HEK293 (cell line): ENCODE results near the gene IGSF21.

ENCODE experiments used
- CTCF ChIA-PET: fragments of 350-600 bp; formaldehyde crosslinking; extraction: SDS; loops from one replicate; lab custom pipeline; 2021; ENCODE audit warnings: antibody characterized with exemption; lab: Yijun Ruan, JAX
- POLR2A ChIA-PET: fragments of 300-600 bp; formaldehyde crosslinking; extraction: SDS; loops from one replicate; lab custom pipeline; 2020; ENCODE audit warnings: antibody characterized with exemption, inconsistent platforms; lab: Yijun Ruan, JAX
- H3K27ac ChIP-seq: fragments of 200-500 bp; sonication (Bioruptor generic); 2 replicates; pipeline ENCODE4 v1.5.1; 2014; ENCODE audit warnings: low read depth, low read length, control low read depth, inconsistent platforms; ENCODE audit errors: extremely low read depth
- H3K36me3 ChIP-seq, 2 experiments: fragments of 200-500 bp in 1 of 2; sonication (Bioruptor generic) in 1 of 2; 1 replicate in 1 of 2; 2 replicates in 1 of 2; pipeline ENCODE4 v1.5.1; 2014 to 2017; ENCODE audit warnings: inconsistent platforms in 2 of 2, low read length in 2 of 2; ENCODE audit not compliant: control insufficient read depth in 2 of 2, insufficient read depth in 1 of 2
- H3K4me1 ChIP-seq: fragments of 200-500 bp; sonication (Bioruptor generic); 2 replicates; pipeline ENCODE4 v1.5.1; 2014; ENCODE audit warnings: mild to moderate bottlenecking, low read length, inconsistent platforms; ENCODE audit not compliant: control insufficient read depth, insufficient read depth
- H3K4me3 ChIP-seq: 2 replicates; pipeline ENCODE4 v1.5.1; 2011; ENCODE audit warnings: low read depth, mild to moderate bottlenecking, control low read depth, low read length, moderate library complexity
- H3K9me3 ChIP-seq: fragments of 200-500 bp; sonication (Bioruptor generic); 2 replicates; pipeline ENCODE4 v1.5.1; 2014; ENCODE audit warnings: low read depth, low read length, inconsistent platforms; ENCODE audit not compliant: control insufficient read depth, insufficient read depth
- EGR2 ChIP-seq: fragments of 450-650 bp; formaldehyde crosslinking; IDR thresholded peaks from 2 replicates; pipeline ENCODE4 v1.5.1; 2016; ENCODE audit warnings: low read depth, missing biosample characterization, missing genetic modification characterization
- GLIS1 ChIP-seq: fragments of 450-650 bp; formaldehyde crosslinking; IDR thresholded peaks from 2 replicates; pipeline ENCODE4 v1.5.1; 2016; ENCODE audit warnings: missing biosample characterization, missing genetic modification characterization
- KLF16 ChIP-seq: fragments of 450-650 bp; formaldehyde crosslinking; IDR thresholded peaks from 2 replicates; pipeline ENCODE4 v1.5.1; 2017; ENCODE audit warnings: missing biosample characterization, missing genetic modification characterization
- WT1 ChIP-seq: fragments of 450-650 bp; formaldehyde crosslinking; IDR thresholded peaks from 2 replicates; pipeline ENCODE4 v1.5.1; 2016; ENCODE audit warnings: missing biosample characterization, missing genetic modification characterization
- ZIC2 ChIP-seq: fragments of 450-650 bp; formaldehyde crosslinking; IDR thresholded peaks from 2 replicates; pipeline ENCODE4 v1.5.1; 2016; ENCODE audit warnings: missing biosample characterization, missing genetic modification characterization
- ZNF416 ChIP-seq: fragments of 450-650 bp; formaldehyde crosslinking; IDR thresholded peaks from 2 replicates; pipeline ENCODE4 v1.5.1; 2016; ENCODE audit warnings: missing biosample characterization, missing genetic modification characterization
- ZNF423 ChIP-seq: fragments of 450-650 bp; formaldehyde crosslinking; IDR thresholded peaks from 2 replicates; pipeline ENCODE4 v1.5.1; 2016; ENCODE audit warnings: missing biosample characterization, missing genetic modification characterization
- ZNF510 ChIP-seq: fragments of 450-650 bp; formaldehyde crosslinking; IDR thresholded peaks from 2 replicates; pipeline ENCODE4 v1.5.1; 2018; ENCODE audit warnings: mild to moderate bottlenecking, missing genetic modification characterization, missing biosample characterization; ENCODE audit not compliant: insufficient replicate concordance
- ZNF544 ChIP-seq: fragments of 450-650 bp; formaldehyde crosslinking; IDR thresholded peaks from 2 replicates; pipeline ENCODE4 v1.5.0; 2017; ENCODE audit warnings: missing biosample characterization, missing genetic modification characterization
- ZNF600 ChIP-seq: fragments of 450-650 bp; formaldehyde crosslinking; IDR thresholded peaks from 2 replicates; pipeline ENCODE4 v1.5.1; 2016; ENCODE audit warnings: missing biosample characterization, missing genetic modification characterization
- ZNF692 ChIP-seq: fragments of 450-650 bp; formaldehyde crosslinking; IDR thresholded peaks from 2 replicates; pipeline ENCODE4 v1.5.1; 2016; ENCODE audit warnings: missing biosample characterization, missing genetic modification characterization
- ZNF768 ChIP-seq: fragments of 450-650 bp; formaldehyde crosslinking; IDR thresholded peaks from 2 replicates; pipeline ENCODE4 v1.5.1; 2018; ENCODE audit warnings: missing biosample characterization, mild to moderate bottlenecking, missing genetic modification characterization
- TF ChIP-seq, protein P1 (sequence below): fragments of 450-650 bp; formaldehyde crosslinking; IDR thresholded peaks from 2 replicates; pipeline ENCODE4 v1.5.1; 2016; ENCODE audit warnings: missing biosample characterization, missing genetic modification characterization
- TF ChIP-seq, protein P2 (sequence below): fragments of 450-650 bp; formaldehyde crosslinking; IDR thresholded peaks from 2 replicates; pipeline ENCODE4 v1.5.1; 2017; ENCODE audit warnings: missing biosample characterization, mild to moderate bottlenecking, missing genetic modification characterization, moderate library complexity
- TF ChIP-seq, protein P3 (sequence below): fragments of 450-650 bp; formaldehyde crosslinking; IDR thresholded peaks from 2 replicates; pipeline ENCODE4 v1.5.1; 2016; ENCODE audit warnings: missing biosample characterization, missing genetic modification characterization

IGSF21 gene

DNA sequence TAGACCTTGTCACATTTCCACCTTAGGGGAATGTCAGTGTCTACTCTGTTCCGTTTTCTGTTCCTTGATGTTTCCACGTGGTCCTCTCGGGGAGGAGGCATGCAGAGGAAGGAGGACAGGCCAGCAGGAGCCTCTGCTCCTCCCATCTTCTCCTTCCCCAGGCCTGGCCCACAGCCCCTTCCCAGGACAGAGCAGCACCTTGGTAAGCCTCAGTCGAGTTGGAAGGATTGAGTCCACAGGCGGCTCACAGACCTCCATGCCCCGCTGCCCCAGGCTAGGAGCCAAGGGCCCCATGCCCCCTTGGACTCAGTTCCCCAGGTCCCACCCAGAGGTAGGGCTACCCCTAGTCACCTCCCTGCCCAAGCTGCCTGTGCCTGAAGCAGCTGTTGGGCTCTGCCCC lies 36.5 kb downstream of the IGSF21 start:
- Histone ChIP-seq H3K27ac (no peak overlapping the region), H3K4me3 (no peak overlapping the region), H3K4me1 (no peaks in the 10 kb centered on the region), H3K36me3 (no peaks in the 10 kb centered on the region), H3K9me3 (no peaks in the 10 kb centered on the region)
- CTCF ChIA-PET, result no interaction called here
- POLR2A ChIA-PET, result no interaction called here
- TF ChIP-seq WT1 (tag by site-specific recombination) (no peak), ZNF544 (no peak), ZNF510 (tag by site-specific recombination) (no peak), ZIC2 (tag by site-specific recombination) (no peak), ZNF692 (no peak), ZNF416 (tag by site-specific recombination) (no peak), KLF16 (tag by site-specific recombination) (no peak)

GRCh38 chr1:18144916-18145647 lies 37.5 kb downstream of the IGSF21 start:
- H3K27ac ChIP-seq, result no peak overlapping the region
- H3K36me3 ChIP-seq, result no peaks in the 10 kb centered on the region
- POLR2A ChIA-PET, result no interaction called here
- H3K4me1 ChIP-seq, result no peaks in the 10 kb centered on the region
- TF ChIP-seq, protein P1, sequence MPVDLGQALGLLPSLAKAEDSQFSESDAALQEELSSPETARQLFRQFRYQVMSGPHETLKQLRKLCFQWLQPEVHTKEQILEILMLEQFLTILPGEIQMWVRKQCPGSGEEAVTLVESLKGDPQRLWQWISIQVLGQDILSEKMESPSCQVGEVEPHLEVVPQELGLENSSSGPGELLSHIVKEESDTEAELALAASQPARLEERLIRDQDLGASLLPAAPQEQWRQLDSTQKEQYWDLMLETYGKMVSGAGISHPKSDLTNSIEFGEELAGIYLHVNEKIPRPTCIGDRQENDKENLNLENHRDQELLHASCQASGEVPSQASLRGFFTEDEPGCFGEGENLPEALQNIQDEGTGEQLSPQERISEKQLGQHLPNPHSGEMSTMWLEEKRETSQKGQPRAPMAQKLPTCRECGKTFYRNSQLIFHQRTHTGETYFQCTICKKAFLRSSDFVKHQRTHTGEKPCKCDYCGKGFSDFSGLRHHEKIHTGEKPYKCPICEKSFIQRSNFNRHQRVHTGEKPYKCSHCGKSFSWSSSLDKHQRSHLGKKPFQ (tag by site-specific recombination), result peak; percentile 92
- no peak for TF ChIP-seq WT1 (tag by site-specific recombination)
- TF ChIP-seq, all 188 proteins: peak for 1
- no peak overlapping the region for H3K4me3 ChIP-seq
- CTCF ChIA-PET, result no interaction called here
- no peaks in the 10 kb centered on the region for H3K9me3 ChIP-seq

DNA sequence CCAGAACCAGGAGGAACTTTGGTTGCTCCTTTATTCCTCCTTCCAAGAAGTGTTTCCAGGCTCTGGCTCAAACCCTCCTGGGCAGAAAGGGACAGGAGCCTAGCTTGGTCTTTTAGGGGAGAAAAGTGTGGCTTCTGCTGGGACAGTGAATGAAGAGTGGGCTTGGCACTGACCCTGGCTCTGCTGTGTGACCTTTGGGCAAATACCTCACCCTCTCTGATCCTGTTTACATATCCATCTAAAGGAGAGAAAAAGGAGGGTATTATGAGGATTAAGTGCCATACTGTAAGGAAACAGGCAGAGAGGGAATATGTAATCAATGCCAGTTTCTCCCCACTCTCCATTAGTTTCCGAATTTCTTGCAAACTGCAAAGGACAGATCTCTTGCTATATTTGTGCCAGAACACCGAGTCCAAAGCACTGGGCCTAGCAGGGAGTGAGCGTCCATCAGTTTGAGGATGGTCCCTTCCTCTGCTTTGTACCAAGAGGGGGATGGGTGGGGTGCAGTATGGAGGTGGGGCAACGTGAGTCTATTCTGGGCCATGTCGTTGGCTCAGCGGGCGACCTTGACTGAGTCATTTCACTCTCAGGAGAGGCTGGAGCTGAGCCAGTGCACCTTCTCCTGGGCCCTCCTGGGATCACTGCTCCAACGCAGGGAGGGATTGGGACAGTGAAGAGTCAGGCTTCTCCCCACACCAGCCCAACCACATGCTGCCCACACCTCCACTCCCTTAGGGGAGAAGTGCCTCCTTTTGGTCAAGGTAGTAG lies 38.4 kb downstream of the IGSF21 start:
- H3K4me1 ChIP-seq, result no peaks in the 10 kb centered on the region
- ChIA-PET POLR2A (no interaction called here), CTCF (no interaction called here)
- TF ChIP-seq ZNF600 (tag by site-specific recombination) (0 out of 2 replicates have a peak, but pooled peaks have one; percentile 30), ZIC2 (tag by site-specific recombination) (no peak; the same call in 1 of the 2 replicates), ZNF423 (peak; percentile 52; the same call in 1 of the 2 replicates), GLIS1 (tag by site-specific recombination) (peak; percentile 22; the same call in 1 of the 2 replicates), ZNF768 (tag by site-specific recombination) (peak; percentile 79), EGR2 (tag by site-specific recombination) (peak; percentile 48)
- TF ChIP-seq, protein P2, sequence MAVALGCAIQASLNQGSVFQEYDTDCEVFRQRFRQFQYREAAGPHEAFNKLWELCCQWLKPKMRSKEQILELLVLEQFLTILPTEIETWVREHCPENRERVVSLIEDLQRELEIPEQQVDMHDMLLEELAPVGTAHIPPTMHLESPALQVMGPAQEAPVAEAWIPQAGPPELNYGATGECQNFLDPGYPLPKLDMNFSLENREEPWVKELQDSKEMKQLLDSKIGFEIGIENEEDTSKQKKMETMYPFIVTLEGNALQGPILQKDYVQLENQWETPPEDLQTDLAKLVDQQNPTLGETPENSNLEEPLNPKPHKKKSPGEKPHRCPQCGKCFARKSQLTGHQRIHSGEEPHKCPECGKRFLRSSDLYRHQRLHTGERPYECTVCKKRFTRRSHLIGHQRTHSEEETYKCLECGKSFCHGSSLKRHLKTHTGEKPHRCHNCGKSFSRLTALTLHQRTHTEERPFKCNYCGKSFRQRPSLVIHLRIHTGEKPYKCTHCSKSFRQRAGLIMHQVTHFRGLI (tag by site-specific recombination), result peak; percentile 77
- TF ChIP-seq, protein P3, sequence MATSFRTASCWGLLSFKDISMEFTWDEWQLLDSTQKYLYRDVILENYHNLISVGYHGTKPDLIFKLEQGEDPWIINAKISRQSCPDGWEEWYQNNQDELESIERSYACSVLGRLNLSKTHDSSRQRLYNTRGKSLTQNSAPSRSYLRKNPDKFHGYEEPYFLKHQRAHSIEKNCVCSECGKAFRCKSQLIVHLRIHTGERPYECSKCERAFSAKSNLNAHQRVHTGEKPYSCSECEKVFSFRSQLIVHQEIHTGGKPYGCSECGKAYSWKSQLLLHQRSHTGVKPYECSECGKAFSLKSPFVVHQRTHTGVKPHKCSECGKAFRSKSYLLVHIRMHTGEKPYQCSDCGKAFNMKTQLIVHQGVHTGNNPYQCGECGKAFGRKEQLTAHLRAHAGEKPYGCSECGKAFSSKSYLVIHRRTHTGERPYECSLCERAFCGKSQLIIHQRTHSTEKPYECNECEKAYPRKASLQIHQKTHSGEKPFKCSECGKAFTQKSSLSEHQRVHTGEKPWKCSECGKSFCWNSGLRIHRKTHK (tag by site-specific recombination), result no peak
- no peak overlapping the region for H3K27ac ChIP-seq
- no peaks in the 10 kb centered on the region for H3K9me3 ChIP-seq
- H3K36me3 ChIP-seq, result no peaks in the 10 kb centered on the region
- H3K4me3 ChIP-seq, result no peak overlapping the region
